ENCODE measurements around the gene CNKSR1.

CNKSR1 gene, protein sequence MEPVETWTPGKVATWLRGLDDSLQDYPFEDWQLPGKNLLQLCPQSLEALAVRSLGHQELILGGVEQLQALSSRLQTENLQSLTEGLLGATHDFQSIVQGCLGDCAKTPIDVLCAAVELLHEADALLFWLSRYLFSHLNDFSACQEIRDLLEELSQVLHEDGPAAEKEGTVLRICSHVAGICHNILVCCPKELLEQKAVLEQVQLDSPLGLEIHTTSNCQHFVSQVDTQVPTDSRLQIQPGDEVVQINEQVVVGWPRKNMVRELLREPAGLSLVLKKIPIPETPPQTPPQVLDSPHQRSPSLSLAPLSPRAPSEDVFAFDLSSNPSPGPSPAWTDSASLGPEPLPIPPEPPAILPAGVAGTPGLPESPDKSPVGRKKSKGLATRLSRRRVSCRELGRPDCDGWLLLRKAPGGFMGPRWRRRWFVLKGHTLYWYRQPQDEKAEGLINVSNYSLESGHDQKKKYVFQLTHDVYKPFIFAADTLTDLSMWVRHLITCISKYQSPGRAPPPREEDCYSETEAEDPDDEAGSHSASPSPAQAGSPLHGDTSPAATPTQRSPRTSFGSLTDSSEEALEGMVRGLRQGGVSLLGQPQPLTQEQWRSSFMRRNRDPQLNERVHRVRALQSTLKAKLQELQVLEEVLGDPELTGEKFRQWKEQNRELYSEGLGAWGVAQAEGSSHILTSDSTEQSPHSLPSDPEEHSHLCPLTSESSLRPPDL

GRCh38 chr1:26177182-26177684, at the start of gene CNKSR1:
CNKSR1 (plus strand) TSS chr1:26177491; CDS start chr1:26177548, 57 bp downstream.
- no peaks in the 10 kb centered on the region for H3K27me3 ChIP-seq (ENCODE audit: control insufficient read depth in 1 of 2, insufficient read depth in 2 of 2, low read length in 2 of 2)
- peak within 1 kb of the TSS; percentile 62 to 66 for H3K4me3 ChIP-seq (ENCODE audit: low read depth in 1 of 2, low read length in 2 of 2)
- H3K4me1 ChIP-seq (ENCODE audit: control insufficient read depth in 1 of 2, insufficient read depth in 2 of 2, low read length in 2 of 2), result peaks cover 3 to 10% of the 10 kb centered on the region in 2 donors
- H3K9me3 ChIP-seq (ENCODE audit: control insufficient read depth in 1 of 2, low read length in 2 of 2), result no peaks in the 10 kb centered on the region
- H3K27ac ChIP-seq (ENCODE audit: low read depth, low read length), result peak within 1 kb of the TSS; percentile 62
- peaks cover 0 to 12% of the 10 kb centered on the region in 2 donors for H3K36me3 ChIP-seq (ENCODE audit: control insufficient read depth in 1 of 2, insufficient read depth in 2 of 2, low read length in 2 of 2)
- H3K9ac ChIP-seq (ENCODE audit: low read depth in 1 of 2, low read length in 2 of 2), result peak within 1 kb of the TSS; percentile 60 to 65

DNA sequence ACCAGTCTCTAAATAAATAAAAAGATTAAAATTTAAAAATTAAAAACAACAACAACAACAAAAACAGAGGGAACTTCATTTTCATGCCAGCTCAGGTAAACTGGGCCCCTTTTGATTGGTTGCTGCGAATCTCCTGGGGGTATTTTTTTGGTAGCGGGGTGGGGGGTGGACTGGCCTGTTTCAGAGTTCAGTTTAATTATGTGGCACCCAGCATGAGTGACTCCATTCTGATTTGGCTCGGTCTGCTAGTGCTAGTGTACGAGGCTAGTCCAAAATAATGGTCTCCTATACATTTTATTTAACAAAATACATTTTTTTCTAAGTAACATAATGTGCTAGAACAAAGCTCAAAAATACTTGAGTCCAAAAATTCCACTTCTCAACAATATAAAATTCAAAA, 47.5 kb upstream of the CNKSR1 start:
- Histone ChIP-seq H3K36me3 (ENCODE audit: control insufficient read depth in 1 of 2, insufficient read depth in 2 of 2, low read length in 2 of 2) (peaks cover 0 to 2% of the 10 kb centered on the region in 2 donors), H3K4me1 (ENCODE audit: control insufficient read depth in 1 of 2, insufficient read depth in 2 of 2, low read length in 2 of 2) (peaks cover 16 to 34% of the 10 kb centered on the region in 2 donors), H3K27ac (ENCODE audit: low read depth, low read length) (no peak overlapping the region), H3K9ac (ENCODE audit: low read depth in 1 of 2, low read length in 2 of 2) (no peak overlapping the region), H3K27me3 (ENCODE audit: control insufficient read depth in 1 of 2, insufficient read depth in 2 of 2, low read length in 2 of 2) (no peaks in the 10 kb centered on the region), H3K9me3 (ENCODE audit: control insufficient read depth in 1 of 2, low read length in 2 of 2) (no peaks in the 10 kb centered on the region), H3K4me3 (ENCODE audit: low read depth in 1 of 2, low read length in 2 of 2) (no peak overlapping the region)

DNA sequence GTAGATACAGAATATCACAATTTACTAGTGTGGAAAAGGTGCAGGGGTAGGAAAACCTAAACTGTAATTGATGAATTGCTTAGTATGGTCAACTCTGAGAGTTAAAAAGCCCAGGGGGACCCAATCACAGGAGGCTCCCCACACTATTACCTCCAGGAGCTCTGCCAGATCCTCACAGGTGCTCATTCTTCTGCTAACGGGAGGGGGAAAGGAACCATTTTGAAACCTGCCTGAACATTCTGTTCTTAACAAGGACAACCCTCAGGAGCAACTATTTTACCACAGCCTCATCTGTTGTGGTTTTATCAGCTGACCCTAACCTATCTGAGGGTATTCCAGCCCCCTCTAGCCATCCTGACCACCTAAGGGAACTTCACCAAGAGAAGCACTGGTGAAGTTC, 46.6 kb upstream of the CNKSR1 start:
- Histone ChIP-seq H3K27ac (ENCODE audit: low read depth, low read length) (no peak overlapping the region), H3K9me3 (ENCODE audit: control insufficient read depth in 1 of 2, low read length in 2 of 2) (no peaks in the 10 kb centered on the region), H3K27me3 (ENCODE audit: control insufficient read depth in 1 of 2, insufficient read depth in 2 of 2, low read length in 2 of 2) (no peaks in the 10 kb centered on the region), H3K9ac (ENCODE audit: low read depth in 1 of 2, low read length in 2 of 2) (no peak overlapping the region), H3K4me3 (ENCODE audit: low read depth in 1 of 2, low read length in 2 of 2) (no peak overlapping the region), H3K36me3 (ENCODE audit: control insufficient read depth in 1 of 2, insufficient read depth in 2 of 2, low read length in 2 of 2) (no peaks in the 10 kb centered on the region), H3K4me1 (ENCODE audit: control insufficient read depth in 1 of 2, insufficient read depth in 2 of 2, low read length in 2 of 2) (peaks cover 16 to 25% of the 10 kb centered on the region in 2 donors)

GRCh38 chr1:26132128-26132833, 45.0 kb upstream of the CNKSR1 start:
- no peak overlapping the region for H3K4me3 ChIP-seq (ENCODE audit: low read depth in 1 of 2, low read length in 2 of 2)
- no peaks in the 10 kb centered on the region for H3K36me3 ChIP-seq (ENCODE audit: control insufficient read depth in 1 of 2, insufficient read depth in 2 of 2, low read length in 2 of 2)
- no peak overlapping the region for H3K27ac ChIP-seq (ENCODE audit: low read depth, low read length)
- no peaks in the 10 kb centered on the region for H3K9me3 ChIP-seq (ENCODE audit: control insufficient read depth in 1 of 2, low read length in 2 of 2)
- no peak overlapping the region for H3K9ac ChIP-seq (ENCODE audit: low read depth in 1 of 2, low read length in 2 of 2)
- peaks cover 4 to 17% of the 10 kb centered on the region in 2 donors for H3K4me1 ChIP-seq (ENCODE audit: control insufficient read depth in 1 of 2, insufficient read depth in 2 of 2, low read length in 2 of 2)
- no peaks in the 10 kb centered on the region for H3K27me3 ChIP-seq (ENCODE audit: control insufficient read depth in 1 of 2, insufficient read depth in 2 of 2, low read length in 2 of 2)

GRCh38 chr1:26132834-26133167, 44.5 kb upstream of the CNKSR1 start:
- H3K4me1 ChIP-seq (ENCODE audit: control insufficient read depth in 1 of 2, insufficient read depth in 2 of 2, low read length in 2 of 2), result peaks cover 0 to 12% of the 10 kb centered on the region in 2 donors
- no peak overlapping the region for H3K4me3 ChIP-seq (ENCODE audit: low read depth in 1 of 2, low read length in 2 of 2)
- no peak overlapping the region for H3K27ac ChIP-seq (ENCODE audit: low read depth, low read length)
- no peaks in the 10 kb centered on the region for H3K36me3 ChIP-seq (ENCODE audit: control insufficient read depth in 1 of 2, insufficient read depth in 2 of 2, low read length in 2 of 2)
- no peaks in the 10 kb centered on the region for H3K27me3 ChIP-seq (ENCODE audit: control insufficient read depth in 1 of 2, insufficient read depth in 2 of 2, low read length in 2 of 2)
- H3K9ac ChIP-seq (ENCODE audit: low read depth in 1 of 2, low read length in 2 of 2), result no peak overlapping the region
- no peaks in the 10 kb centered on the region for H3K9me3 ChIP-seq (ENCODE audit: control insufficient read depth in 1 of 2, low read length in 2 of 2)

- Histone ChIP-seq H3K27me3 (ENCODE audit: control insufficient read depth in 1 of 2, insufficient read depth in 2 of 2, low read length in 2 of 2) (no peaks in the 10 kb centered on the region), H3K27ac (ENCODE audit: low read depth, low read length) (no peak overlapping the region), H3K4me1 (ENCODE audit: control insufficient read depth in 1 of 2, insufficient read depth in 2 of 2, low read length in 2 of 2) (no peaks in the 10 kb centered on the region), H3K9ac (ENCODE audit: low read depth in 1 of 2, low read length in 2 of 2) (no peak overlapping the region), H3K4me3 (ENCODE audit: low read depth in 1 of 2, low read length in 2 of 2) (no peak overlapping the region), H3K36me3 (ENCODE audit: control insufficient read depth in 1 of 2, insufficient read depth in 2 of 2, low read length in 2 of 2) (no peaks in the 10 kb centered on the region), H3K9me3 (ENCODE audit: control insufficient read depth in 1 of 2, low read length in 2 of 2) (no peaks in the 10 kb centered on the region)
These were observed 42.8 kb upstream of the CNKSR1 start for GRCh38 chr1:26134466-26134865.

GRCh38 chr1:26138974-26139558, 38.2 kb upstream of the CNKSR1 start:
- Histone ChIP-seq H3K4me3 (ENCODE audit: low read depth in 1 of 2, low read length in 2 of 2) (no peak overlapping the region), H3K4me1 (ENCODE audit: control insufficient read depth in 1 of 2, insufficient read depth in 2 of 2, low read length in 2 of 2) (no peaks in the 10 kb centered on the region), H3K9ac (ENCODE audit: low read depth in 1 of 2, low read length in 2 of 2) (no peak overlapping the region), H3K27ac (ENCODE audit: low read depth, low read length) (no peak overlapping the region), H3K9me3 (ENCODE audit: control insufficient read depth in 1 of 2, low read length in 2 of 2) (no peaks in the 10 kb centered on the region), H3K36me3 (ENCODE audit: control insufficient read depth in 1 of 2, insufficient read depth in 2 of 2, low read length in 2 of 2) (no peaks in the 10 kb centered on the region), H3K27me3 (ENCODE audit: control insufficient read depth in 1 of 2, insufficient read depth in 2 of 2, low read length in 2 of 2) (no peaks in the 10 kb centered on the region)

DNA sequence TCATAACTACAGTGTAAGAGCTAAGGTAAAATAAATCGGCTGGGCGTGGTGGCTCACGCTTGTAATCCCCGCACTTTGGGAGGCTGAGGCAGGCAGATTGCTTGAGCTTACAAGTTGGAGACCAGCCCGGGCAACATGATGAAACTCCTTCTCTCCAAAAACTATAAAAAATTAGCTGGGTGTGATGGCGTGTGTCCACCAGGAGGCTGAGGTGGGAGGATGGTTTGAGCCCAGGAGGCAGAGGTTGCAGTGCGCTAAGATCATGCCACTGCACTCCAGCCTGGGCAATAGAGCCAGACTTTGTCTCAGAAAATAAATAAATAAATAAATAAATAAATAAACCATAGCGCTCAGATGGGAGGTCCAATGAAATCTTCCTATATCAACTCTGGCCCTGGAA, 35.1 kb upstream of the CNKSR1 start:
- Histone ChIP-seq H3K9ac (ENCODE audit: low read depth in 1 of 2, low read length in 2 of 2) (no peak overlapping the region), H3K36me3 (ENCODE audit: control insufficient read depth in 1 of 2, insufficient read depth in 2 of 2, low read length in 2 of 2) (no peaks in the 10 kb centered on the region), H3K9me3 (ENCODE audit: control insufficient read depth in 1 of 2, low read length in 2 of 2) (no peaks in the 10 kb centered on the region), H3K27me3 (ENCODE audit: control insufficient read depth in 1 of 2, insufficient read depth in 2 of 2, low read length in 2 of 2) (peaks cover 0 to 3% of the 10 kb centered on the region in 2 donors), H3K27ac (ENCODE audit: low read depth, low read length) (no peak overlapping the region), H3K4me1 (ENCODE audit: control insufficient read depth in 1 of 2, insufficient read depth in 2 of 2, low read length in 2 of 2) (peaks cover 0 to 3% of the 10 kb centered on the region in 2 donors), H3K4me3 (ENCODE audit: low read depth in 1 of 2, low read length in 2 of 2) (no peak overlapping the region)

- Histone ChIP-seq H3K27me3 (ENCODE audit: control insufficient read depth in 1 of 2, insufficient read depth in 2 of 2, low read length in 2 of 2) (peaks cover 3 to 4% of the 10 kb centered on the region in 2 donors), H3K4me1 (ENCODE audit: control insufficient read depth in 1 of 2, insufficient read depth in 2 of 2, low read length in 2 of 2) (peaks cover 0 to 3% of the 10 kb centered on the region in 2 donors), H3K36me3 (ENCODE audit: control insufficient read depth in 1 of 2, insufficient read depth in 2 of 2, low read length in 2 of 2) (no peaks in the 10 kb centered on the region), H3K27ac (ENCODE audit: low read depth, low read length) (no peak overlapping the region), H3K9me3 (ENCODE audit: control insufficient read depth in 1 of 2, low read length in 2 of 2) (no peaks in the 10 kb centered on the region), H3K9ac (ENCODE audit: low read depth in 1 of 2, low read length in 2 of 2) (peak overlapping the region in 1 of 2 donors; percentile 9), H3K4me3 (ENCODE audit: low read depth in 1 of 2, low read length in 2 of 2) (no peak overlapping the region)
These were observed 32.0 kb upstream of the CNKSR1 start for GRCh38 chr1:26145041-26145959.

All from duodenal mucosa (tissue), 2 donors.